Embryonic facial prominence (tissue), 1 donor: ENCODE data around the gene NR5A1.

Experiments used
- DNase-seq: peaks from one replicate; pipeline ENCODE4 v3.0.0-alpha.2; 2016; ENCODE audit errors: extremely low spot score

NR5A1 gene

GRCh38 chr9:124458441-124458840 is 48.8 kb downstream of the NR5A1 start:
- DNase-seq, result no peak

GRCh38 chr9:124457887-124458431 is 49.2 kb downstream of the NR5A1 start:
- DNase-seq, result no peak

DNA sequence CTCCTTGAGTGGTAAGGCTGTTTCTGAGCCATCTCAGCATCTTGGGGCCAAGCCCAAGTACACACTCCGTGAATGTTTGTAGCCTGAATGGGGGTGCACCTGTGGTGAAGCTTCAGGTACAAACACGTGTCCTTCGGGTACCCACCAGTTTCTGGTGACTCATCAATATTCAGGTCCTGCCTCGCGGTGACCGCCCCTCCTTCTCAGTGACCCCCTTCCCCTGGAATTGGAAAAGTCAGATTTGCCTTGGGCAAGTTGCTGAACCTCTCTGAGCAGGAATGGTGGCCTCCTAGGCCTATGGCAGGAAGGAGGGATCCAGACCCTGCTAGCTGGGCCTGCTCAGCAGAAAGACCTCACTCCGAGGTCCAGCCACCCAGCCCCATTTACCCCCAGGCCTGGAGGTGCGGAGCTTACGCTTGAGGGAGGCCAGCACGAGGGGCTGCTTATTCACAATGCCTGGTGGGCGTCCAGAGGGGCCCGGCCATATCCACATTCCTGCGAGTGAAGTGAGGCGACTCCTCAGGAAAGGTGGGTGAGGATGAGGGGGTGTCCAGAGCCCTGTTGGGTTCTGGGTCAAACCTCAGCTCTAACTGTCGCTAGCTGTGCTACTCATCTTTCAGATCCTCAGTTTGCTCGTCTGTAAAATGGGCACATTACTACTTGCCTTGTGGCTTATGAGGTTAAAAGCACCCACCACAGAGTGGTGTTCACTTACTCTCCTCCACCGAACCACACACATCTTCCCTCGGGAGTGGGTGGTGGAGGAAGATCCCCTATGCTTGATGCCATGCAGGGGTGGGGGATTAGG is 49.9 kb downstream of the NR5A1 start:
- no peak for DNase-seq

DNA sequence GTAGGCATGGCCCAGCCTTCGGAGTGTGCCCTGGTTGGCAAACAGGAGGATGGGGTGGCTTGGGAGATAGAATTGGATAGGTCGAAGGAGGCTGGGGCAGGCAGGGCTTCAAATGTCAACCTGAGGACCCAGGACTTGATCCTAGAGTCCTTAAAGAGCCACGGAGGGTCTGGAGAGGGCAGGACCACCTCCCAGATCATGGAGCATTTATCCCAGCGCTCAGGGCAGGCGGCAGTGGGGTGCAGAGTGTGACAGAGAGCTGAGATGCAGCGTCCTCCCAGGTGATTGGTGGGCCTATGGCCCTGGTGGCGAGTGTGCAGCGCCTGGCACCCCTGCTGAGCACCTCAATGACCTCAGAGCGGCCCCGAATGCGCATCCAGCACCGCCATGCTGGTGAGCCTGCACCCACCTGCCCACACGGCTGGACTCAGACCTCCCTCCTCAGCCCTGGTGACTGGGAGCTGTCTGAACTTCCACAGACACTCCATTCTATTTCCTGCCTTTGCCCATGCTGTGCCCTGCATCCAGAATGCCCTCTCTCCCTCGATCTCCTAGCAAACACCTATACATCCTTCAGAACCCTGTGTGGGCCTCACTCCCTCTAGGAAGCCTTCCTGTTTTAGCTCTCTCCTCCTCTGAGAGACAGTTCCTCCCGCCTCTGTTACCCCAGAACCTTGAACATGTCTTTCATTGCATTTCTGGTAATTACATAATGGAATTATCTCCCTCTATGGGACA is 50.7 kb downstream of the NR5A1 start:
- no peak for DNase-seq

GRCh38 chr9:124455820-124456219 is 51.4 kb downstream of the NR5A1 start:
- DNase-seq, result no peak

GRCh38 chr9:124454791-124455443 is 52.3 kb downstream of the NR5A1 start:
- no peak for DNase-seq

DNA sequence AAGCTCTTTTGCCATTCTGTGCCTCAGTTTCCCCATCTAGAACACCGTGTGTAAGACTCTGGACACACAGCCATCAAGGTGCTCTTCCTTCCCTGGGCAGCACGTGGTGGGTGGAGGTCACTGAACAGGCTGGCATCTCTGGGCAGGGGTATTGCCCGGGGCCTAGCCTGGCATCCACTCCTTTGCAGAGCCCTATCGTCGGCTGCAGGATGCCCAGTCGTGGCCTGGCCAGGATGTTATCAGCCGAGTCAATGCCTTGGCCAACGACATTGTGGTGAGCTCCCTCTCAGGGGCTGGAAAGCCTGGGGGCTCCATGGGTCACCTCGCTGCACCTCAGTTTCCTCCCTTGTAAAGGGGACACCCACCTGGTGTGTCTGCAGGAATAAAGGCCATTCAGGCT is 52.9 kb downstream of the NR5A1 start:
- DNase-seq, result no peak

- DNase-seq, result no peak
These were observed 53.5 kb downstream of the NR5A1 start for GRCh38 chr9:124453586-124454191.

DNA sequence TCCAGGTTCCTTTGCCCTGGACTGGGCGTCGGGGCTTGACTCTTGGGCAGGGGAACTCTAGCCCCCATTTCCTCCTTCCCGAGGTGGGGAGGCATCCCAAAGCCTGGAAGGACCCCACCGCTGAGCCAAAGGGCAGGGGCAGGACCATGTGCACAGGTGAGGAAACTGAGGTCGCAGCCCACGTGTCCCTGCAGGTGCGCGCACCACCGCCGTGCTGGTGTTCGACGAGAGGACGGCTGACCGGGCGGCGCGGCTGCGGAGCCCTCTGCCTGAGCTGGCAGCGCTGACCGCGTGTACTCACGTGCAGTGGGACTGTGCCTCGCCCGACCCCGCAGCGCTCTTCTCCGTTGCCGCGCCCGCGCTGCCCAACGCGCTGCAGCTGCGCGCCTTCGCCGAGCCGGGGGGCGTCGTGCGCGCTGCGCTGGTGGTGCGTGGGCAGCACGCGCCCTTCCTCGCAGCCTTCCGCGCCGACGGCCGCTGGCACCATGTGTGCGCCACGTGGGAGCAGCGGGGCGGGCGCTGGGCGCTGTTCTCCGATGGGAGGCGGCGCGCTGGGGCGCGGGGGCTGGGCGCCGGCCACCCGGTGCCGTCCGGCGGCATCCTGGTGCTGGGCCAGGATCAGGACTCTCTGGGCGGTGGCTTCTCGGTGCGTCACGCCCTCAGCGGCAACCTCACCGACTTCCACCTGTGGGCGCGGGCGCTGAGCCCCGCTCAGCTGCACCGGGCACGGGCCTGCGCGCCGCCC is 54.2 kb downstream of the NR5A1 start:
- no peak for DNase-seq

DNA sequence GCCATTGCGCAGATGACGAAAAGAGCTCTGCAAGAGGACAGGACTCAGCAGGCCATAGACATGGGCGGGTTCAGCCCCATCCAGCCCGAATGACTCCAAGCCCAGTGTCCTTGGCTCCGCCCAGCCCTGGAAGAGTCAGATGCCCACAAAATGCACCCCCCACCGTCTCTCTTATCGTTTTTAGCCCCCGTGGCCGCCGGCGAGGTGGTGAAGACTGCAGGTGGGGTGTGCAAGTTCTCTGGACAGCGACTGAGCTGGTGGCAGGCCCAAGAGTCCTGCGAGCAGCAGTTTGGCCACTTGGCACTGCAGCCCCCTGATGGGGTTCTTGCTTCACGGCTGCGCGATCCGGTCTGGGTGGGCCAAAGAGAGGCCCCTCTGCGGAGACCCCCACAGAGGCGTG is 54.9 kb downstream of the NR5A1 start:
- no peak for DNase-seq

DNA sequence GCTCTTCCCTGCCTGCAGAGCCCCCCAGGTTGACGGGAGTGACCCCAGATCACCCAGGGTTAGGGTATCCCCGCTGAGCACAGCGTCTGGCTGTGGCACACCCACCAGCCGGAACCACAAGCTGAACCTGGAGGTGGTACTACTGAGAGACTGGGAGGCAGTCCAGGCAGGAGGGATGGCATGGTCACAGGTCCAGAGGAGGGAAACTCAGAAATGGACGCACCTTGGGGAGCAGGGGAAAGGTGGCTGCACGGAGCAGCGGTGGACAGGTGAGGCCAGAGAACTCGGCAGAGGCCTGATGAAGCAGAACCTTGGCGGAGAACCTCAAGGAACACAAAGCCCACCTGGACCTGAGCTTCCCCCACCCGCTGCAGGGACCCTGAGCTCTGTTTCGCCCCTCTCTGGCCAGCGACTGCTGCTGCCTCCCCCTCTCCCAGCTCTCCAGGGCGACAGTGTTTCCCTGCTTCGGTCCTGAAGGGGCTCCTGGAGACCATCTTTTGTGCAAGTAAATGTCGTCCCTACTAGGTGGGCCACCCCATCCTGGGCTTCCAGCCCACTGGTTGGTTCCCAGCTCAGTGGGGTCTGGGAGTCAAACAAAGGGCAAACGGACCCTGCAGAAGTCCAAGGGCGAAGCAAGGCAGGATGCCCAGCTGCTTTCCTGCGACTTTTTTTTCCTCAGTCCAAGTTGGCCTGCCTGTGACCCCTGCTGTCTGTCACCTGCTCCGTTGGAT is 56.1 kb downstream of the NR5A1 start:
- no peak for DNase-seq

- no peak for DNase-seq
These were observed 56.8 kb downstream of the NR5A1 start, which contains the start of gene ADGRD2 for GRCh38 chr9:124450241-124450924. ADGRD2 (plus strand) TSS chr9:124450451; CDS start chr9:124451667, 1,216 bp downstream.

GRCh38 chr9:124449381-124450151 is 57.6 kb downstream of the NR5A1 start:
- DNase-seq, result no peak

DNA sequence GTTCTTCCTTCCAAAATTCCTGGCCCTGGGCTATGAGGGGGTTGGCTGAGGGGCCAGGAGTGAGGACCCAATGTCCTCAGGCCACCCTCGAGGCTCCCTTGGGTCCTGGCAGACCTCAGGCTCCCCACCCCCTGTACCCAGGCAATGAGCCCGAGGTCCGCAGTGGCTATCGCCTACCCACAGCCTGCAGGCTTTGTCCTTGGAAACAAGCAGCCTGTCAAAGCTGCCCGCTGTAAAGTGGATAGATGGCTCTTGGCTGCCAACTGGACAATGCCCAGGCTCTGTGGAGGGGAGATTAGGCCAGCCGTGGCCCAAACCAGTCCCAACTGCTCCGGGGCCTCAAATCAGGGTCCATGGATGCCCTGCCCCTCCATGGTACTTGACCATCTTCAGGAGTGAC is 59.2 kb downstream of the NR5A1 start:
- no peak for DNase-seq

- no peak for DNase-seq
These were observed 59.9 kb downstream of the NR5A1 start for GRCh38 chr9:124447297-124447661.

DNA sequence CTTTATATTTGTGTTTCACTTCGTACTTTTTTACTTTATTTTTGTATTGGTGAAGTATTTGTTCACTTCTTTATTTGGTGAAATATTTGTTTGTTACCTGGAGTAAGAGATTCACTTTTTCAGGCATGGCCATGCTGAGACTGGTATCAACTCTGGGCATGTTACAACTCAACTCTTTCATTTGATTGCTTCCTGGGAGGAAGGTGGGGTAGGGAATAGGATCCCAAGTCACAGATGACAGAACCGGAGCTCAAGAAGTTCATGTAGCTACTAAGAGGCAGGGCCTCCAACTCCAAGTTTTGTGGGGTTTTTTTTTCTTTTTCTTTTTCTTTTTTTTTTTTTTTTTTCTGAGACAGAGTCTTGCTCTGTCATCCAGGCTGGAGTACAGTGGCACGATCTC is 63.0 kb downstream of the NR5A1 start:
- no peak for DNase-seq

GRCh38 chr9:124443625-124444024 is 63.6 kb downstream of the NR5A1 start:
- DNase-seq, result no peak

DNA sequence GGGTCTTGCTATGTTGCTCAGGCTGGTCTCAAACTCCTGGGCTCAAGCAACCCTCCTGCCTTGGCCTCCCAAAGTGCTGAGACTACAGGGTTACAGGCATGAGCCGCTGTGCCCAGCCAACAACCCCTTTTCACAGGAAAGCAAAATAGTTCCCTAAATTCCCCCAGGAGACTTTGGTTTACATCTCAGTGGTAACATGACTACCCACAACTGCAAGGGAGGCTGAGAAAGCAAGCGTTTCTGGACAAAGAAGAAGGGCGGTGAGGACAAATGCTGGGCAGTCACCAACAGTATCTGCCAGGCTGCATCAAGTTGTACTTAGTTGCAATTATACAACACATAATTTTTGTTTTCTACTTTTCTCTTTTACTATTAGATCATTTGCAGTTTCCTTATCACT is 64.4 kb downstream of the NR5A1 start:
- no peak for DNase-seq

DNA sequence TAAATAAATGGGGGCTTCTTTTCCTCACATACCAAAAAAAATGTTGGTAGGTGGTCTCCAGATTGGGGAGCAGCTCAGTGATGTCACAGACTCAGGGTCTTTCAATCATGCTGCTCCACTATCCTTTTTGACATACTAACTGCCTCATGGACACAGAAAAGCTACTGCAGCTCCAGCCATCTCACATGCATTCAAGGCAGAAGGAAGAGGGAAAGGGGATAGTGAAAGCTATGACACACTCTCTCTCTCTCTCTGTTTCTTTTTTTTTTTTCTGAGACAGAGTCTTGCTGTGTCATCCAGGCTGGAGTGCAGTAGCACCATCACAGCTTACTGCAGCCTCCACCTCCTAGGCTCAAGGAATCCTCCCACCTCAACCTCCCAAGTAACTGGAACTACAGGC is 64.8 kb downstream of the NR5A1 start:
- no peak for DNase-seq
